SK-N-SH treated with all-trans-retinoic acid at 6 μM for 48 hours (cell line): Measurements from ENCODE around the gene ZBTB16.

Source experiments
- CREB5 ChIP-seq: fragments of 250-450 bp; sonication (Bioruptor Pico); IDR thresholded peaks from 2 replicates; pipeline ENCODE4 v1.5.1; 2020; ENCODE audit warnings: low read depth, mild to moderate bottlenecking, moderate library complexity
- CSRNP3 ChIP-seq: fragments of 250-450 bp; sonication (Bioruptor Pico); IDR thresholded peaks from 2 replicates; pipeline ENCODE4 v1.5.1; 2021; ENCODE audit warnings: mild to moderate bottlenecking, moderate library complexity
- ISL1 ChIP-seq: fragments of 250-450 bp; sonication (Bioruptor Pico); IDR thresholded peaks from 2 replicates; pipeline ENCODE4 v2.1.2; 2022; ENCODE audit warnings: mild to moderate bottlenecking, moderate library complexity
- PATZ1 ChIP-seq: fragments of 250-450 bp; sonication (Bioruptor Pico); IDR thresholded peaks from 2 replicates; pipeline ENCODE4 v1.8.0; 2020; ENCODE audit warnings: mild to moderate bottlenecking, moderate library complexity, borderline replicate concordance
- TOX ChIP-seq: fragments of 250-450 bp; sonication (Bioruptor Pico); IDR thresholded peaks from 2 replicates; pipeline ENCODE4 v1.8.0; 2021; ENCODE audit warnings: mild to moderate bottlenecking, moderate library complexity, borderline replicate concordance
- TSHZ2 ChIP-seq: fragments of 250-450 bp; sonication (Bioruptor Pico); IDR thresholded peaks from 2 replicates; pipeline ENCODE4 v1.5.0; 2020; ENCODE audit warnings: mild to moderate bottlenecking, moderate library complexity
- ZNF565 ChIP-seq: fragments of 450-650 bp; formaldehyde crosslinking; conservative IDR thresholded peaks from 2 replicates; pipeline ENCODE4 v1.5.0; 2020; ENCODE audit warnings: low read depth, mild to moderate bottlenecking, moderate library complexity

- no peak for TF ChIP-seq CREB5 (CRISPR knock-in tag)
- no peak for TF ChIP-seq PATZ1 (CRISPR knock-in tag)
- no peak for TF ChIP-seq TSHZ2 (CRISPR knock-in tag)
- TF ChIP-seq CSRNP3 (CRISPR knock-in tag) = no peak
- TF ChIP-seq ZNF565 (CRISPR knock-in tag) = no peak
- no peak for TF ChIP-seq ISL1 (CRISPR knock-in tag)
- TF ChIP-seq TOX (CRISPR knock-in tag) = no peak
Observed at GRCh38 chr11:114243461-114244372, 184.2 kb downstream of the ZBTB16 start.
